ENCODE measurements around the gene UCP3. TPM values are rescaled to one million over a fixed set of nuclear protein-coding genes. Genes with fewer than 3 reads are reported as not detected.

UCP3 gene
- total RNA-seq, 4 donors from 2014 or later: 1.3 to 7.6 (median 3.1) TPM

GRCh38 chr11:74000307-74001133 lies 8.4 kb downstream of the UCP3 start:
- H3K27me3 ChIP-seq: no peaks in the 10 kb centered on the region
- intact Hi-C loops (cut with DNase I; ENCODE audit: low total_unique reads) (no loop called here), in situ Hi-C loops (cut with MboI; ENCODE audit: low pct_ligation_motif_present in 1 of 4, low pct_unique_long_range_greater_than_20kb in 1 of 4, low sequenced_read_pairs in 3 of 4) (no loop called here)
- no peaks in the 10 kb centered on the region for H3K36me3 ChIP-seq
- H3K9me3 ChIP-seq: no peaks in the 10 kb centered on the region
- DNase-seq: no peak
- H3K4me3 ChIP-seq: no peak overlapping the region
- no peak overlapping the region for H3K27ac ChIP-seq
- TF ChIP-seq CTCF (IDR thresholded peaks at IDR 0.05) (no peak), POLR2AphosphoS5 (IDR thresholded peaks at IDR 0.05) (no peak), EP300 (IDR thresholded peaks at IDR 0.05; ENCODE audit: low read depth) (no peak), POLR2A (IDR thresholded peaks at IDR 0.05) (no peak)
- peaks cover 3 to 19% (median 5%) of the 10 kb centered on the region in 4 donors for H3K4me1 ChIP-seq
- 79 to 92% methylated on average over 2 to 14 of the region's 14 CpGs for WGBS, 2 donors (ENCODE audit: low coverage in 1 of 2)

GRCh38 chr11:73999581-74000306 lies 9.1 kb downstream of the UCP3 start:
- no peak for TF ChIP-seq POLR2A (IDR thresholded peaks at IDR 0.05)
- TF ChIP-seq POLR2AphosphoS5 (IDR thresholded peaks at IDR 0.05): no peak
- no peak for TF ChIP-seq CTCF (IDR thresholded peaks at IDR 0.05)
- no peak for TF ChIP-seq EP300 (IDR thresholded peaks at IDR 0.05; ENCODE audit: low read depth)
- Histone ChIP-seq H3K4me1 (peaks cover 3 to 23% (median 5%) of the 10 kb centered on the region in 4 donors), H3K4me3 (no peak overlapping the region), H3K36me3 (no peaks in the 10 kb centered on the region), H3K27ac (no peak overlapping the region), H3K9me3 (no peaks in the 10 kb centered on the region), H3K27me3 (no peaks in the 10 kb centered on the region)
- in situ Hi-C loops (cut with MboI; ENCODE audit: low pct_ligation_motif_present in 1 of 4, low pct_unique_long_range_greater_than_20kb in 1 of 4, low sequenced_read_pairs in 3 of 4): no loop called here
- intact Hi-C loops (cut with DNase I; ENCODE audit: low total_unique reads): no loop called here
- no peak for DNase-seq
- 74 to 77% methylated on average over 4 to 8 of the region's 8 CpGs for WGBS, 2 donors (ENCODE audit: low coverage in 1 of 2)

- in situ Hi-C loops (cut with MboI; ENCODE audit: low pct_ligation_motif_present in 1 of 4, low pct_unique_long_range_greater_than_20kb in 1 of 4, low sequenced_read_pairs in 3 of 4) (no loop called here), intact Hi-C loops (cut with DNase I; ENCODE audit: low total_unique reads) (no loop called here)
- H3K4me1 ChIP-seq: peaks cover 3 to 21% (median 5%) of the 10 kb centered on the region in 4 donors
- no peak for DNase-seq
- no peak for TF ChIP-seq POLR2AphosphoS5 (IDR thresholded peaks at IDR 0.05)
- TF ChIP-seq EP300 (IDR thresholded peaks at IDR 0.05; ENCODE audit: low read depth): no peak
- no peak for TF ChIP-seq POLR2A (IDR thresholded peaks at IDR 0.05)
- TF ChIP-seq CTCF (IDR thresholded peaks at IDR 0.05): no peak
- H3K36me3 ChIP-seq: no peaks in the 10 kb centered on the region
- H3K9me3 ChIP-seq: no peaks in the 10 kb centered on the region
- WGBS, 2 donors (ENCODE audit: low coverage in 1 of 2): 88 to 91% methylated on average over 10 to 13 of the region's 13 CpGs
- H3K27me3 ChIP-seq: no peaks in the 10 kb centered on the region
- H3K27ac ChIP-seq: no peak overlapping the region
- no peak overlapping the region for H3K4me3 ChIP-seq
Observed at GRCh38 chr11:73998846-73999575, 9.9 kb downstream of the UCP3 start.
